H1 (cell line): ENCODE measurements around the gene RHO. TPM values are rescaled to one million over a fixed set of nuclear protein-coding genes. Genes with fewer than 3 reads are reported as not detected.
A peak's percentile ranks its signal among the peaks of the same experiment; 100 is the strongest.

Source experiments
- CTCF ChIA-PET: fragments of 300-600 bp; sonication (Branson Sonifier 250); formaldehyde crosslinking; loops from one replicate; lab custom pipeline; 2021; ENCODE audit not compliant: partially characterized antibody; lab: Charles Lee
- POLR2A ChIA-PET: fragments of 300-600 bp; sonication (Branson Sonifier 250); formaldehyde crosslinking; loops from one replicate; lab custom pipeline; 2021; ENCODE audit warnings: inconsistent platforms; ENCODE audit not compliant: partially characterized antibody; lab: Charles Lee
- DNase-seq, 2 experiments: peaks; one replicate each; pipeline versions ENCODE4 v3.0.0 to v3.0.0-alpha.2; 2010 to 2022; ENCODE audit warnings: low spot score in 2 of 2, low read depth in 1 of 2, mixed read lengths in 1 of 2
- FAIRE-seq: peaks from 2 replicates; lab custom pipeline; 2011; peaks lifted over from hg19 to GRCh38; lab: Jason Lieb, UNC
- H2AFZ ChIP-seq: 2 replicates; pipeline ENCODE4 v1.8.1; 2012; ENCODE audit warnings: low read length, inconsistent platforms
- H2AK5ac ChIP-seq: 2 replicates; pipeline ENCODE4 v1.6.1; 2013; ENCODE audit warnings: low read depth, low read length
- H2BK120ac ChIP-seq: replicated peaks from 2 replicates; pipeline ENCODE3; 2013; ENCODE audit warnings: low read depth, low read length, inconsistent platforms
- H2BK12ac ChIP-seq: 2 replicates; pipeline ENCODE4 v1.6.1; 2013; ENCODE audit warnings: low read depth, low read length
- H2BK15ac ChIP-seq: 2 replicates; pipeline ENCODE4 v1.6.1; 2013; ENCODE audit warnings: low read length
- H2BK20ac ChIP-seq: 2 replicates; pipeline ENCODE4 v1.6.1; 2013; ENCODE audit warnings: low read length
- H2BK5ac ChIP-seq: 2 replicates; pipeline ENCODE4 v1.6.1; 2013; ENCODE audit warnings: low read depth, low read length
- H3K14ac ChIP-seq: 2 replicates; pipeline ENCODE4 v1.6.1; 2013; ENCODE audit warnings: inconsistent platforms; ENCODE audit not compliant: insufficient read length
- H3K18ac ChIP-seq: 2 replicates; pipeline ENCODE4 v1.6.1; 2013; ENCODE audit warnings: low read length; ENCODE audit errors: extremely low read depth
- H3K23ac ChIP-seq: 2 replicates; pipeline ENCODE4 v1.6.1; 2013; ENCODE audit warnings: inconsistent platforms; ENCODE audit not compliant: insufficient read length
- H3K23me2 ChIP-seq: 2 replicates; pipeline ENCODE4 v1.6.1; 2013; ENCODE audit warnings: low read depth, low read length
- H3K27ac ChIP-seq: 2 replicates; pipeline ENCODE4 v1.6.1; 2011; ENCODE audit warnings: low read depth, low read length, inconsistent platforms
- H3K27me3 ChIP-seq, 4 experiments: replicated peaks in 1 of 4; 1 replicate in 1 of 4; 2 replicates in 3 of 4; pipeline versions ENCODE4 v1.6.1 to v1.8.1; 2011 to 2013; ENCODE audit warnings: low read length in 3 of 4, mild to moderate bottlenecking in 3 of 4, inconsistent platforms in 2 of 4, mixed read lengths in 2 of 4, moderate library complexity in 1 of 4; ENCODE audit not compliant: control insufficient read depth in 3 of 4, insufficient read depth in 3 of 4; ENCODE audit errors: extremely low read depth in 1 of 4
- H3K36me3 ChIP-seq, 4 experiments: 2 replicates each; pipeline versions ENCODE4 v1.6.1 to v1.8.1; 2011 to 2013; ENCODE audit warnings: mild to moderate bottlenecking in 4 of 4, low read length in 3 of 4, moderate library complexity in 2 of 4, control low read depth in 1 of 4, inconsistent platforms in 1 of 4; ENCODE audit not compliant: insufficient read depth in 4 of 4, control insufficient read depth in 2 of 4
- H3K4ac ChIP-seq: replicated peaks from 2 replicates; pipeline ENCODE3; 2013; ENCODE audit warnings: low read length, low read depth, mixed read lengths, inconsistent platforms; ENCODE audit not compliant: insufficient read length
- H3K4me1 ChIP-seq, 4 experiments: replicated peaks in 1 of 4; 1 replicate in 1 of 4; 2 replicates in 3 of 4; pipeline versions ENCODE4 v1.6.1 to v1.8.1; 2011 to 2013; ENCODE audit warnings: low read length in 3 of 4, inconsistent platforms in 2 of 4, mixed read lengths in 1 of 4; ENCODE audit not compliant: insufficient read depth in 4 of 4, control insufficient read depth in 3 of 4
- H3K4me2 ChIP-seq, 2 experiments: 2 replicates each; pipeline versions ENCODE4 v1.6.1 to v1.8.1; 2011 to 2013; ENCODE audit warnings: low read depth in 2 of 2, low read length in 2 of 2, control low read depth in 1 of 2, inconsistent platforms in 1 of 2, mild to moderate bottlenecking in 1 of 2; ENCODE audit not compliant: insufficient read depth in 1 of 2
- H3K4me3 ChIP-seq, 4 experiments: fragments of 200-600, 300-600 bp in 1 of 4; sonication (generic), shearing (Covaris generic), sonication (Bioruptor Twin) in 1 of 4; 2 replicates each; pipeline versions ENCODE4 v1.5.1 to v1.8.1; 2011 to 2016; ENCODE audit warnings: low read length in 4 of 4, low read depth in 3 of 4, control low read depth in 2 of 4, inconsistent platforms in 2 of 4, mild to moderate bottlenecking in 2 of 4, mixed read lengths in 1 of 4, moderate library complexity in 1 of 4; ENCODE audit not compliant: insufficient read depth in 2 of 4; ENCODE audit errors: extremely low read depth in 1 of 4
- H3K56ac ChIP-seq: replicated peaks from 2 replicates; pipeline ENCODE3; 2013; ENCODE audit warnings: low read depth, mild to moderate bottlenecking, mixed read lengths, low read length, inconsistent platforms; ENCODE audit not compliant: insufficient read length
- H3K79me1 ChIP-seq: 2 replicates; pipeline ENCODE4 v1.6.1; 2013; ENCODE audit warnings: low read depth, low read length, control low read depth
- H3K79me2 ChIP-seq, 2 experiments: 2 replicates each; pipeline versions ENCODE4 v1.6.1 to v1.8.1; 2012 to 2013; ENCODE audit warnings: low read length in 2 of 2, mild to moderate bottlenecking in 2 of 2, inconsistent platforms in 1 of 2; ENCODE audit not compliant: insufficient read depth in 2 of 2, control insufficient read depth in 1 of 2
- H3K9ac ChIP-seq, 4 experiments: replicated peaks in 1 of 4; 1 replicate in 1 of 4; 2 replicates in 3 of 4; pipeline versions ENCODE4 v1.6.1 to v1.8.1; 2011 to 2013; ENCODE audit warnings: low read depth in 3 of 4, low read length in 3 of 4, control low read depth in 2 of 4, mild to moderate bottlenecking in 2 of 4, moderate library complexity in 2 of 4, inconsistent platforms in 1 of 4; ENCODE audit errors: extremely low read depth in 1 of 4
- H3K9me3 ChIP-seq, 2 experiments: 2 replicates each; pipeline versions ENCODE4 v1.6.1 to v1.8.1; 2012 to 2013; ENCODE audit warnings: mild to moderate bottlenecking in 2 of 2, moderate library complexity in 2 of 2, control low read depth in 1 of 2, inconsistent platforms in 1 of 2, low read depth in 1 of 2, low read length in 1 of 2, mixed read lengths in 1 of 2; ENCODE audit not compliant: insufficient read depth in 2 of 2
- H4K20me1 ChIP-seq, 2 experiments: replicated peaks in 1 of 2; 2 replicates each; pipeline versions ENCODE3 to v1.8.1; 2011 to 2013; ENCODE audit warnings: inconsistent platforms in 2 of 2, low read length in 2 of 2, mild to moderate bottlenecking in 1 of 2; ENCODE audit not compliant: insufficient read depth in 2 of 2, control insufficient read depth in 1 of 2
- H4K5ac ChIP-seq: 2 replicates; pipeline ENCODE4 v1.6.1; 2013; ENCODE audit warnings: low read length, low read depth, mixed read lengths, inconsistent platforms; ENCODE audit not compliant: insufficient read length
- H4K8ac ChIP-seq: 2 replicates; pipeline ENCODE4 v1.8.0; 2013; ENCODE audit warnings: mild to moderate bottlenecking, moderate library complexity, low read length, inconsistent platforms; ENCODE audit not compliant: insufficient read depth; ENCODE audit errors: extremely low read depth
- H4K91ac ChIP-seq: replicated peaks from 2 replicates; pipeline ENCODE3; 2013; ENCODE audit warnings: low read length, mixed read lengths, inconsistent platforms; ENCODE audit not compliant: insufficient read length
- CBX8 ChIP-seq: fragments of 300-800, 300-1000 bp; sonication (generic); IDR thresholded peaks from 2 replicates; pipeline ENCODE4 v1.7.1; 2016; ENCODE audit warnings: low read depth, low read length, borderline replicate concordance
- CEBPB ChIP-seq: IDR thresholded peaks from 2 replicates; pipeline ENCODE4 v1.6.1; 2012; ENCODE audit warnings: low read depth, low read length
- CHD1 ChIP-seq: IDR thresholded peaks from 2 replicates; pipeline ENCODE4 v1.6.1; 2012; ENCODE audit warnings: low read depth, low read length, improper control_type of control experiment
- EZH2 ChIP-seq: fragments of 200-600 bp; sonication (generic); IDR thresholded peaks from 2 replicates; pipeline ENCODE4 v1.7.1; 2012; ENCODE audit warnings: low read depth, mild to moderate bottlenecking, moderate library complexity, low read length, inconsistent platforms; ENCODE audit not compliant: severe bottlenecking
- GTF2F1 ChIP-seq: IDR thresholded peaks from 2 replicates; pipeline ENCODE4 v1.6.1; 2012; ENCODE audit warnings: low read depth, low read length, improper control_type of control experiment, borderline replicate concordance
- HDAC2 ChIP-seq, 2 experiments: fragments of 300-600 bp in 1 of 2; sonication (generic) in 1 of 2; IDR thresholded peaks; 2 replicates each; pipeline ENCODE4 v1.6.1; 2011 to 2012; ENCODE audit warnings: low read depth in 2 of 2, low read length in 2 of 2, mild to moderate bottlenecking in 2 of 2, moderate library complexity in 2 of 2, borderline replicate concordance in 1 of 2, inconsistent platforms in 1 of 2
- MAX ChIP-seq: IDR thresholded peaks from 2 replicates; pipeline ENCODE4 v1.6.1; 2012; ENCODE audit warnings: inconsistent platforms
- NANOG ChIP-seq: IDR thresholded peaks from 2 replicates; pipeline ENCODE4 v1.6.1; 2011; ENCODE audit warnings: low read length, low read depth, mild to moderate bottlenecking, inconsistent platforms; ENCODE audit not compliant: insufficient read depth, poor library complexity, severe bottlenecking
- RFX5 ChIP-seq: IDR thresholded peaks from 2 replicates; pipeline ENCODE4 v1.6.1; 2011; ENCODE audit warnings: low read depth, low read length, improper control_type of control experiment, borderline replicate concordance
- SP4 ChIP-seq: IDR thresholded peaks from 2 replicates; pipeline ENCODE4 v1.6.1; 2012; ENCODE audit warnings: low read length, inconsistent platforms
- TAF1 ChIP-seq: IDR thresholded peaks from 2 replicates; pipeline ENCODE4 v1.6.1; 2011; ENCODE audit warnings: mild to moderate bottlenecking, low read depth, low read length
- TEAD4 ChIP-seq: IDR thresholded peaks from 2 replicates; pipeline ENCODE4 v1.6.1; 2012; ENCODE audit warnings: low read depth, low read length, inconsistent platforms, mixed read lengths
- ZNF274 ChIP-seq: IDR thresholded peaks from 2 replicates; pipeline ENCODE4 v1.7.0; 2012; ENCODE audit warnings: low read length, borderline replicate concordance; ENCODE audit errors: extremely low read depth
- WGBS, 2 experiments: shearing (Covaris generic) in 1 of 2; methylation state at CpG; one replicate each; pipeline versions ENCODE4 v1.1.6 to v1.1.7; 2013 to 2015; ENCODE audit warnings: low lambda C conversion rate in 2 of 2, mixed read lengths in 2 of 2, inconsistent platforms in 1 of 2, low coverage in 1 of 2, missing lambda C conversion rate in 1 of 2; ENCODE audit not compliant: insufficient replicate concordance in 2 of 2, insufficient coverage in 1 of 2, insufficient read length in 1 of 2; ENCODE audit errors: extremely low coverage in 1 of 2, missing lambda C conversion rate in 1 of 2; 5-methylcytosine and 5-hydroxymethylcytosine counted together
- polyA plus RNA-seq, 7 experiments: library from polyadenylated mRNA; depleted of rRNA in 3 of 7; stranded (reverse) in 5 of 7; unstranded in 2 of 7; fragments of >200 nt in 5 of 7; fragments of 200-250 nt in 2 of 7; gene quantifications; 1 replicate in 5 of 7; 2 replicates in 1 of 7; 4 replicates in 1 of 7; pipeline versions ENCODE4 v1.2.1 to v1.2.3, GENCODE V29; 2011 to 2013; ENCODE audit warnings: missing spikeins in 2 of 7, mixed read lengths in 2 of 7
- total RNA-seq: library from RNA; stranded (reverse); fragmentation: NEBNext Ultra II Directional; extraction: Animal tissue kit (Norgen Biotek cat#: 25700); gene quantifications from 2 replicates; pipeline ENCODE4 v1.2.1, GENCODE V29; 2021

Gene RHO
- total and polyA plus RNA-seq, 2 of the 8 experiments (the other 6 are each of a cell fraction or from before 2014, with no cell fraction given) = not detected

GRCh38 chr3:129534428-129535027 lies 6.1 kb downstream of the RHO start:
- no peak overlapping the region for H3K14ac ChIP-seq
- H3K27me3 ChIP-seq = no peaks in the 10 kb centered on the region
- 85% methylated on average over 4 of the region's 4 CpGs; no CpG with 5 or more reads in 1 of the 2 experiments for WGBS, 2 experiments
- H2BK5ac ChIP-seq = no peak overlapping the region
- ChIA-PET CTCF (interaction anchor here (1.0 to 2.4 kb wide), 8 partner anchors 9 to 190 kb away, joined by 3 to 7 read pairs (median 4); no protein-coding TSS in a partner anchor), POLR2A (interaction anchor here (0.7 to 1.9 kb wide), 3 partner anchors 12 to 92 kb away, joined by 3 to 7 read pairs (median 5); no protein-coding TSS in a partner anchor)
- no peak overlapping the region for H3K9ac ChIP-seq
- H3K79me1 ChIP-seq = no peaks in the 10 kb centered on the region
- no peak overlapping the region for H3K27ac ChIP-seq
- no peak overlapping the region for H3K18ac ChIP-seq
- peaks cover 6 to 18% (median 11%) of the 10 kb centered on the region in 4 experiments for H3K4me1 ChIP-seq
- no peak overlapping the region for H3K56ac ChIP-seq
- H3K23ac ChIP-seq = no peak overlapping the region
- no peak overlapping the region for H3K4me3 ChIP-seq
- no peak overlapping the region for H4K8ac ChIP-seq
- no peak overlapping the region for H4K91ac ChIP-seq
- H2BK120ac ChIP-seq = peak overlapping the region; percentile 6
- H2AFZ ChIP-seq = no peak overlapping the region
- peak overlapping the region; percentile 31; the same call in 1 of the 2 replicates for H2BK15ac ChIP-seq
- H4K20me1 ChIP-seq = no peaks in the 10 kb centered on the region
- FAIRE-seq = no peak
- no peaks in the 10 kb centered on the region for H3K36me3 ChIP-seq
- H2BK12ac ChIP-seq = no peak overlapping the region
- no peaks in the 10 kb centered on the region for H3K9me3 ChIP-seq
- H3K79me2 ChIP-seq = no peaks in the 10 kb centered on the region
- no peak overlapping the region for H2BK20ac ChIP-seq
- no peak overlapping the region for H3K4me2 ChIP-seq
- peaks cover 2% of the 10 kb centered on the region; the same call in 1 of the 2 replicates for H3K23me2 ChIP-seq
- no peak overlapping the region for H3K4ac ChIP-seq
- no peak overlapping the region for H4K5ac ChIP-seq
- no peak overlapping the region for H2AK5ac ChIP-seq
- no peak for DNase-seq
- TF ChIP-seq TAF1 (no peak), CBX8 (no peak), CHD1 (no peak), NANOG (no peak), SP4 (no peak), MAX (no peak), GTF2F1 (no peak), EZH2 (no peak), CEBPB (no peak), HDAC2 (IDR thresholded peaks at IDR 0.05; ENCODE audit: borderline replicate concordance in 1 of 2, low read depth in 2 of 2, low read length in 2 of 2) (no peak), ZNF274 (no peak), TEAD4 (no peak), RFX5 (no peak)
